Smooth muscle cell (in vitro differentiated cells): Measurements from ENCODE around the gene AIDA. TPM values are rescaled to one million over a fixed set of nuclear protein-coding genes. Genes with fewer than 3 reads are reported as not detected.
A peak's percentile ranks its signal among the peaks of the same experiment; 100 is the strongest.

Experiments used
- DNase-seq: peaks from one replicate; lab custom pipeline; 2025; ENCODE audit not compliant: unreplicated experiment; lab: John Stamatoyannopoulos, UW
- H2AFZ ChIP-seq: fragments of 200-600 bp; sonication (generic); 2 replicates; pipeline ENCODE4 v1.6.0; 2016; ENCODE audit warnings: antibody characterized with exemption, low read depth, mild to moderate bottlenecking
- H3F3A ChIP-seq: fragments of 200-600 bp; sonication (generic); 2 replicates; pipeline ENCODE4 v1.6.0; 2017; ENCODE audit warnings: antibody characterized with exemption, low read depth
- H3K27ac ChIP-seq: fragments of 200-600 bp; sonication (generic); 2 replicates; pipeline ENCODE4 v1.5.1; 2016; ENCODE audit warnings: low read depth, mild to moderate bottlenecking
- H3K27me3 ChIP-seq: fragments of 200-600 bp; sonication (generic); 2 replicates; pipeline ENCODE4 v1.6.1; 2016; ENCODE audit warnings: low read depth, mild to moderate bottlenecking
- H3K36me3 ChIP-seq: fragments of 200-600 bp; sonication (generic); 2 replicates; pipeline ENCODE4 v1.5.1; 2016; ENCODE audit warnings: low read depth
- H3K4me1 ChIP-seq: fragments of 200-600 bp; sonication (generic); 2 replicates; pipeline ENCODE4 v1.5.1; 2016; ENCODE audit warnings: low read depth
- H3K4me2 ChIP-seq: fragments of 200-600 bp; sonication (generic); 2 replicates; pipeline ENCODE4 v1.6.0; 2016; ENCODE audit warnings: mild to moderate bottlenecking
- H3K4me3 ChIP-seq: fragments of 200-600 bp; sonication (generic); 2 replicates; pipeline ENCODE4 v1.5.1; 2016; ENCODE audit warnings: mild to moderate bottlenecking
- H3K79me2 ChIP-seq: fragments of 200-600 bp; sonication (generic); 2 replicates; pipeline ENCODE4 v1.6.0; 2016; ENCODE audit warnings: low read depth, mild to moderate bottlenecking
- H3K9ac ChIP-seq: fragments of 200-600 bp; sonication (generic); 2 replicates; pipeline ENCODE4 v1.6.0; 2016; ENCODE audit warnings: low read depth
- H3K9me3 ChIP-seq: fragments of 200-600 bp; sonication (generic); replicated peaks from 2 replicates; pipeline ENCODE4 v1.5.1; 2016; ENCODE audit warnings: low read depth
- H4K20me1 ChIP-seq: fragments of 200-600 bp; sonication (generic); 2 replicates; pipeline ENCODE4 v1.6.0; 2016; ENCODE audit warnings: low read depth
- WGBS: methylation state at CpG from one replicate; pipeline ENCODE4 v1.1.7; 2016; ENCODE audit warnings: low lambda C conversion rate; 5-methylcytosine and 5-hydroxymethylcytosine counted together
- polyA plus RNA-seq: library from polyadenylated mRNA; unstranded; fragments of >200 nt; fragmentation: Nextera tagmentation; extraction: Ambion mirVana; gene quantifications from 2 replicates; pipeline ENCODE4 v1.2.1, GENCODE V29; 2016
- total RNA-seq: library from RNA; depleted of rRNA; stranded (reverse); fragments of >200 nt; gene quantifications from 2 replicates; pipeline ENCODE4 v1.2.3, GENCODE V29; 2014
- TF ChIP-seq, protein P1 (sequence below): fragments of 200-600 bp; sonication (generic); IDR thresholded peaks from 2 replicates; pipeline ENCODE4 v1.5.1; 2017; ENCODE audit warnings: borderline replicate concordance, mild to moderate bottlenecking, antibody characterized with exemption; ENCODE audit not compliant: insufficient read depth, poor library complexity, severe bottlenecking

The AIDA gene
- total and polyA plus RNA-seq, 2 experiments from 2014 or later = 40.6 to 50.9 TPM

DNA sequence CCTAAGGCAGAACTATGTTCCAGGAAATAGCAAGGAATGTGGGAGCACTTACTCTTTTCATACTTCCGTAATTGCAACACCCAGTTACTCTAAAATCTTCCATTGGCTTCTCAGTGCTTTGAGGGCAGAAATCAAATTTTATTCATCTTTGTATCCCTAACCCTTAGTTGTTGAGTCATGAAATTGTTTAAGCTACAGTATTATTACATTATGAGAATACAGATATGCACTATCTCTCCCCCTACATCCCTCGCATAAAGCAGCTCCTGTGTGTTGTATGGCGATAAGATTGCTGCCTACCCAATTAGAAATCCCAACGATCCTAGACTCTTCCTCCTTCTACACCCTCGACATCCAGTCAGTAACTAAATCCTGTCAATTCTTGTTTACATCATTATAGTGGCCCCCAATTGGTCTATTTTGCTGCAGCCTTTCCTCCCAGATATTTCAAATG lies 2.6 kb downstream of the AIDA start:
- Histone ChIP-seq H3K4me2 (peak overlapping the region; percentile 94), H3K36me3 (no peaks in the 10 kb centered on the region), H3K4me3 (no peak overlapping the region), H3K79me2 (peaks cover 70% of the 10 kb centered on the region), H3K4me1 (peaks cover 11% of the 10 kb centered on the region), H3F3A (peaks cover 3% of the 10 kb centered on the region), H3K9ac (no peak overlapping the region), H3K9me3 (no peaks in the 10 kb centered on the region), H3K27ac (no peak overlapping the region), H4K20me1 (peaks cover 26% of the 10 kb centered on the region), H2AFZ (no peak overlapping the region), H3K27me3 (no peaks in the 10 kb centered on the region)
- TF ChIP-seq, protein P1, sequence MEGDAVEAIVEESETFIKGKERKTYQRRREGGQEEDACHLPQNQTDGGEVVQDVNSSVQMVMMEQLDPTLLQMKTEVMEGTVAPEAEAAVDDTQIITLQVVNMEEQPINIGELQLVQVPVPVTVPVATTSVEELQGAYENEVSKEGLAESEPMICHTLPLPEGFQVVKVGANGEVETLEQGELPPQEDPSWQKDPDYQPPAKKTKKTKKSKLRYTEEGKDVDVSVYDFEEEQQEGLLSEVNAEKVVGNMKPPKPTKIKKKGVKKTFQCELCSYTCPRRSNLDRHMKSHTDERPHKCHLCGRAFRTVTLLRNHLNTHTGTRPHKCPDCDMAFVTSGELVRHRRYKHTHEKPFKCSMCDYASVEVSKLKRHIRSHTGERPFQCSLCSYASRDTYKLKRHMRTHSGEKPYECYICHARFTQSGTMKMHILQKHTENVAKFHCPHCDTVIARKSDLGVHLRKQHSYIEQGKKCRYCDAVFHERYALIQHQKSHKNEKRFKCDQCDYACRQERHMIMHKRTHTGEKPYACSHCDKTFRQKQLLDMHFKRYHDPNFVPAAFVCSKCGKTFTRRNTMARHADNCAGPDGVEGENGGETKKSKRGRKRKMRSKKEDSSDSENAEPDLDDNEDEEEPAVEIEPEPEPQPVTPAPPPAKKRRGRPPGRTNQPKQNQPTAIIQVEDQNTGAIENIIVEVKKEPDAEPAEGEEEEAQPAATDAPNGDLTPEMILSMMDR = no peak
- no peak for DNase-seq
- WGBS = 93% methylated on average over 5 of the region's 5 CpGs

DNA sequence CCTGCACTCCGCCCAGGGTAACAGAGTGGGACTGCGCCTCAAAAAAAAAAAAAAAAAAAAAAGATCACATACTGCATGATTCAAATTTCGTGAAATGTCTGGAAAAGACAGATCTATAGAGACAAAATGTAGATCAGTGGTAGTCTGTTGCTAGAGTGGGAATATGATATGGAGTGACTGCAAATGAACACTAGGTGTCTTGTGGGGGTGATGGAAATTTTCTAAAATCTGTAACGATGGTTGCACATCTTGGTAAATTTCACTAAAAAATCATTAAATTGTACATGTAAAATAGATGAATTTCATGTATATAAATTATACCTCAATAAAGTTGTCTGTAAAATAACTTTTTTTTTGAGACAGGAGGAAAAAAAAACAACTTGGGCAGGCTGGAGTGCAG lies 5.5 kb downstream of the AIDA start:
- H2AFZ ChIP-seq = no peak overlapping the region
- H3K9me3 ChIP-seq = no peaks in the 10 kb centered on the region
- over 99% methylated on average over 4 of the region's 4 CpGs for WGBS
- H4K20me1 ChIP-seq = peaks cover 45% of the 10 kb centered on the region
- H3K4me3 ChIP-seq = no peak overlapping the region
- peaks cover 8% of the 10 kb centered on the region for H3K36me3 ChIP-seq
- no peak overlapping the region for H3K27ac ChIP-seq
- H3F3A ChIP-seq = peaks cover 2% of the 10 kb centered on the region
- TF ChIP-seq, protein P1 = no peak
- no peaks in the 10 kb centered on the region for H3K27me3 ChIP-seq
- DNase-seq = no peak
- H3K4me2 ChIP-seq = no peak overlapping the region
- H3K4me1 ChIP-seq = peaks cover 11% of the 10 kb centered on the region
- peaks cover 80% of the 10 kb centered on the region for H3K79me2 ChIP-seq
- no peak overlapping the region for H3K9ac ChIP-seq

GRCh38 chr1:222704260-222704659 lies 8.0 kb downstream of the AIDA start:
- Histone ChIP-seq H3K4me2 (no peak overlapping the region), H3K36me3 (peaks cover 14% of the 10 kb centered on the region), H3K79me2 (peaks cover 72% of the 10 kb centered on the region), H2AFZ (no peak overlapping the region), H3K27me3 (no peaks in the 10 kb centered on the region), H3K9me3 (no peaks in the 10 kb centered on the region), H3K27ac (no peak overlapping the region), H4K20me1 (peaks cover 33% of the 10 kb centered on the region), H3F3A (no peaks in the 10 kb centered on the region), H3K4me3 (no peak overlapping the region), H3K4me1 (no peaks in the 10 kb centered on the region), H3K9ac (no peak overlapping the region)
- DNase-seq = no peak
- TF ChIP-seq, protein P1 = no peak
- 97% methylated on average over 1 of the region's 1 CpG for WGBS

GRCh38 chr1:222702210-222702609 lies 10.1 kb downstream of the AIDA start:
- Histone ChIP-seq H3K9me3 (no peaks in the 10 kb centered on the region), H2AFZ (no peak overlapping the region), H3K9ac (no peak overlapping the region), H3K36me3 (peaks cover 14% of the 10 kb centered on the region), H3K4me2 (no peak overlapping the region), H3K4me1 (no peaks in the 10 kb centered on the region), H3F3A (no peaks in the 10 kb centered on the region), H3K27me3 (no peaks in the 10 kb centered on the region), H3K27ac (no peak overlapping the region), H4K20me1 (peaks cover 34% of the 10 kb centered on the region), H3K79me2 (peaks cover 60% of the 10 kb centered on the region), H3K4me3 (no peak overlapping the region)
- 95% methylated on average over 4 of the region's 4 CpGs for WGBS
- no peak for DNase-seq
- TF ChIP-seq, protein P1 = no peak
